Fibroblast of skin of scalp (primary cell): ENCODE data around the gene USF2. TPM values are rescaled to one million over a fixed set of nuclear protein-coding genes. Genes with fewer than 3 reads are reported as not detected.
A peak's percentile ranks its signal among the peaks of the same experiment; 100 is the strongest.
"Not testable (repeated sequence)": the region's sequence is repeated elsewhere in the genome, so short reads cannot be mapped to it uniquely, and the experiment has no call there.

Experiments
- DNase-seq: peaks from one replicate; pipeline ENCODE4 v3.0.0-alpha.2; 2013
- polyA plus RNA-seq, 2 experiments: library from polyadenylated mRNA; unstranded; fragments of 120-200 nt; gene quantifications; one replicate each; pipeline ENCODE4 v1.2.1, GENCODE V29; 2013; ENCODE audit not compliant: insufficient read length in 2 of 2

Gene USF2
- 89.3 TPM for polyA plus RNA-seq (2013, experiment 1 of 2; ENCODE audit: insufficient read length)
- polyA plus RNA-seq (2013, experiment 2 of 2; ENCODE audit: insufficient read length): 85.6 TPM

GRCh38 chr19:35268536-35269437 is at the start of gene USF2:
TSS of gene USF2 (plus strand) at chr19:35268962. CDS start at chr19:35269102, 140 bp downstream.
- DNase-seq: peak; percentile 79

GRCh38 chr19:35219008-35219407 is 49.8 kb upstream of the USF2 start:
- no peak for DNase-seq

- DNase-seq: no peak
Observed at GRCh38 chr19:35220315-35220921, 48.3 kb upstream of the USF2 start.

GRCh38 chr19:35220973-35221590 is 47.7 kb upstream of the USF2 start:
- not testable (repeated sequence) for DNase-seq

GRCh38 chr19:35222373-35223015 is 46.3 kb upstream of the USF2 start:
- no peak for DNase-seq

- DNase-seq: no peak
Observed at GRCh38 chr19:35223084-35223790, 45.5 kb upstream of the USF2 start.

GRCh38 chr19:35223862-35224505 is 44.8 kb upstream of the USF2 start:
- no peak for DNase-seq

- DNase-seq: no peak
Observed at GRCh38 chr19:35224681-35225571, 43.8 kb upstream of the USF2 start.

GRCh38 chr19:35225951-35226350 is 42.8 kb upstream of the USF2 start:
- DNase-seq: no peak

GRCh38 chr19:35226748-35227147 is 42.0 kb upstream of the USF2 start:
- DNase-seq: no peak

- DNase-seq: no peak
Observed at GRCh38 chr19:35228177-35228930, 40.4 kb upstream of the USF2 start, which contains the start of gene FAM187B. TSS of gene FAM187B (minus strand) at chr19:35228739. CDS start at chr19:35228680, 59 bp downstream.

GRCh38 chr19:35229601-35230000 is 39.2 kb upstream of the USF2 start:
- no peak for DNase-seq

GRCh38 chr19:35231956-35232645 is 36.7 kb upstream of the USF2 start:
- DNase-seq: no peak

GRCh38 chr19:35232912-35233311 is 35.9 kb upstream of the USF2 start:
- DNase-seq: no peak

GRCh38 chr19:35236638-35237400 is 31.9 kb upstream of the USF2 start:
- no peak for DNase-seq

GRCh38 chr19:35239597-35239996 is 29.2 kb upstream of the USF2 start:
- DNase-seq: not testable (repeated sequence)

GRCh38 chr19:35240327-35240726 is 28.4 kb upstream of the USF2 start:
- DNase-seq: no peak

- DNase-seq: no peak
Observed at GRCh38 chr19:35241417-35241816, 27.3 kb upstream of the USF2 start.
